Uterus (tissue), 4 donors: ENCODE measurements around the gene ADAM23. TPM values are rescaled to one million over a fixed set of nuclear protein-coding genes. Genes with fewer than 3 reads are reported as not detected.

ENCODE experiments used
- DNase-seq, 2 donors: peaks; one replicate each; pipeline ENCODE4 v3.0.0-alpha.2; 2019 to 2020
- H3K27ac ChIP-seq, 2 donors: fragments of 200-600 bp; sonication (generic); 1 replicate in 1 of 2; 2 replicates in 1 of 2; pipeline ENCODE4 v1.5.1; 2016 to 2018
- H3K27me3 ChIP-seq, 2 donors: fragments of 200-600 bp; sonication (generic); one replicate each; pipeline ENCODE4 v1.5.1; 2018 to 2019; ENCODE audit warnings: control low read depth in 1 of 2
- H3K36me3 ChIP-seq, 2 donors: fragments of 200-600 bp; sonication (generic); one replicate each; pipeline ENCODE4 v1.5.1; 2019; ENCODE audit warnings: control low read depth in 1 of 2
- H3K4me1 ChIP-seq, 2 donors: fragments of 200-600 bp; sonication (generic); one replicate each; pipeline ENCODE4 v1.5.1; 2018 to 2019; ENCODE audit warnings: control low read depth in 1 of 2
- H3K4me3 ChIP-seq, 2 donors: fragments of 200-600 bp; sonication (generic); 1 replicate in 1 of 2; 2 replicates in 1 of 2; pipeline ENCODE4 v1.5.1; 2018 to 2019; ENCODE audit warnings: mild to moderate bottlenecking in 1 of 2
- H3K9me3 ChIP-seq, 2 donors: fragments of 200-600 bp; sonication (generic); one replicate each; pipeline ENCODE4 v1.5.1; 2019; ENCODE audit warnings: control low read depth in 1 of 2
- POLR2A ChIP-seq, 2 donors: fragments of 450-650 bp; IDR thresholded peaks; one replicate each; pipeline ENCODE4 v1.6.1; 2016; ENCODE audit warnings: antibody characterized with exemption in 2 of 2, mild to moderate bottlenecking in 1 of 2, moderate library complexity in 1 of 2
- intact Hi-C: fragments of 100-400 bp; cut with DNase I; formaldehyde crosslinking; loops from one replicate; pipeline ENCODE4 v1.15.1; 2023; ENCODE audit warnings: low total_unique reads
- total RNA-seq, 4 donors: library from RNA; depleted of rRNA in 3 of 4; stranded (reverse); fragments of >200 nt in 3 of 4; gene quantifications; one replicate each; pipeline versions ENCODE4 v1.1.0 to v1.2.4, GENCODE V29; 2014 to 2023
- TF ChIP-seq, protein P1 (sequence below), 4 experiments: fragments of 200-600 bp in 2 of 4; fragments of 450-650 bp in 2 of 4; sonication (generic) in 2 of 4; IDR thresholded peaks; one replicate each; pipeline ENCODE4 v1.5.1; 2016 to 2019; ENCODE audit warnings: antibody characterized with exemption in 4 of 4, mild to moderate bottlenecking in 2 of 4, moderate library complexity in 1 of 4
- donor health status: DM: yes; HTN: yes; CAD: no.

The ADAM23 gene
- total RNA-seq, 4 donors from 2014 or later: 0.59 to 11.9 (median 2.4) TPM

DNA sequence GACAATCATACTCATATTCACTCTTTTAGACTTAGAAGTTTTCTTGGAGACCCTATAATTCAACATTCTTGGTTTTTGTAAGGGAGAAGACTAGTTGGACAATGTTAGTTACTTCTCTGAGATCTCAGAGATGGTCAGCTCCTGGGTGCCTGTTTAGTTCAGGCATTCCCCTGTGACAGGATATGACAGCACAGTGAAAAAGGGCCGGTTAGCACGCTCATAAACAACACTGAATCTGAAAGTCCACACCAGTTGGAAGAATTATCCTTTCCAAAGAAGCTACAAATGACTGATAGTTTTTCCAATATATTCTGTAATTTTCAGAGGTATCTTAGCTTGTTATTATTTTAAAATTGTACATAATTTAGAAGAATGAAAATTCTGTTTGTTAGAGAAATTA is 75.7 kb downstream of the ADAM23 start:
- no peak for DNase-seq
- Histone ChIP-seq H3K4me1 (no peaks in the 10 kb centered on the region), H3K4me3 (no peak overlapping the region), H3K27ac (no peak overlapping the region), H3K27me3 (no peaks in the 10 kb centered on the region), H3K9me3 (no peaks in the 10 kb centered on the region), H3K36me3 (no peaks in the 10 kb centered on the region)
- intact Hi-C loops: no loop called here
- TF ChIP-seq, protein P1, sequence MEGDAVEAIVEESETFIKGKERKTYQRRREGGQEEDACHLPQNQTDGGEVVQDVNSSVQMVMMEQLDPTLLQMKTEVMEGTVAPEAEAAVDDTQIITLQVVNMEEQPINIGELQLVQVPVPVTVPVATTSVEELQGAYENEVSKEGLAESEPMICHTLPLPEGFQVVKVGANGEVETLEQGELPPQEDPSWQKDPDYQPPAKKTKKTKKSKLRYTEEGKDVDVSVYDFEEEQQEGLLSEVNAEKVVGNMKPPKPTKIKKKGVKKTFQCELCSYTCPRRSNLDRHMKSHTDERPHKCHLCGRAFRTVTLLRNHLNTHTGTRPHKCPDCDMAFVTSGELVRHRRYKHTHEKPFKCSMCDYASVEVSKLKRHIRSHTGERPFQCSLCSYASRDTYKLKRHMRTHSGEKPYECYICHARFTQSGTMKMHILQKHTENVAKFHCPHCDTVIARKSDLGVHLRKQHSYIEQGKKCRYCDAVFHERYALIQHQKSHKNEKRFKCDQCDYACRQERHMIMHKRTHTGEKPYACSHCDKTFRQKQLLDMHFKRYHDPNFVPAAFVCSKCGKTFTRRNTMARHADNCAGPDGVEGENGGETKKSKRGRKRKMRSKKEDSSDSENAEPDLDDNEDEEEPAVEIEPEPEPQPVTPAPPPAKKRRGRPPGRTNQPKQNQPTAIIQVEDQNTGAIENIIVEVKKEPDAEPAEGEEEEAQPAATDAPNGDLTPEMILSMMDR (IDR thresholded peaks at IDR 0.05): no peak
- no peak for TF ChIP-seq POLR2A (IDR thresholded peaks at IDR 0.05)

GRCh38 chr2:206520450-206520849 is 77.1 kb downstream of the ADAM23 start:
- no peak overlapping the region for H3K27ac ChIP-seq
- no peak for TF ChIP-seq POLR2A (IDR thresholded peaks at IDR 0.05)
- TF ChIP-seq, protein P1 (IDR thresholded peaks at IDR 0.05): no peak
- H3K27me3 ChIP-seq: no peaks in the 10 kb centered on the region
- no peak for DNase-seq
- no peaks in the 10 kb centered on the region for H3K36me3 ChIP-seq
- intact Hi-C loops: no loop called here
- no peaks in the 10 kb centered on the region for H3K4me1 ChIP-seq
- no peak overlapping the region for H3K4me3 ChIP-seq
- H3K9me3 ChIP-seq: no peaks in the 10 kb centered on the region

DNA sequence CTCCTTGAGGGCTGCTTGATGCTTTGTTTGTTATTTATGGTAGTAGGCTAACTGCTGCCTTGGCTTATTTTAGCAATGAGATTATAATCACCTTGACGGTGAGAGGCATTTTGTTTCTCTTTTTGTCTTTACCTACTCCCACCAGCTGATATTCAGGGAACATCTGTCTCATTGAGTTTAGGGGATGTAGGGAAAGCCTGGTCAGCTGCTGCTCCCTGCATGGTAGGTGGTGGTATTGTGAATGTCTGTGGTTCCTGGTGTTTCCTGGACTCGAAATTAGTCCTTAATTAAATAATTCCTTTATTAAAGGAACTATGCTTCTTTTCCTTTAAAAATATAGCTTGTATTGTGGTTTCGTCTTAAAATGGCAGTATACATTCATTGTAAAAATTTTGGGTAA is 77.8 kb downstream of the ADAM23 start:
- intact Hi-C loops: no loop called here
- no peaks in the 10 kb centered on the region for H3K36me3 ChIP-seq
- no peak for TF ChIP-seq POLR2A (IDR thresholded peaks at IDR 0.05)
- TF ChIP-seq, protein P1 (IDR thresholded peaks at IDR 0.05): no peak
- no peaks in the 10 kb centered on the region for H3K27me3 ChIP-seq
- no peaks in the 10 kb centered on the region for H3K9me3 ChIP-seq
- no peak overlapping the region for H3K4me3 ChIP-seq
- H3K4me1 ChIP-seq: no peaks in the 10 kb centered on the region
- DNase-seq: no peak
- no peak overlapping the region for H3K27ac ChIP-seq

DNA sequence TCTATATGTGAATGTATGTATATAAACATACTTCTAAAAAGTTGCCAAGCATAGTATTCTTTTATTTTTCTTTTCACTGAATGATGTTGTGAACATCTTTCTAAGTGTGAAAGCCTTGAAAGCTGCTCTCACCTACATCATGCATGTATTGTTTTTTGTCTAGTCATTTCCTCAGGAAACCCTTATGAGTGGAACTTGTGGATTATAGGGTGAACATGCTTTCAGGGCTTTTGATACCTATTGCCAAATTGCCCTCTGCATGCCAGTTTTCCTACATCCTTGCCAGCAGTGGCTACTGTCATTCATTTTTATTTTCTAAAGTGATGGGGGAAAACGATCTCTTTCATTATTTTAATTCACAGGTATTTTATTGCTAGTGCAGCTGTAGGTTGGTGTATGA is 78.3 kb downstream of the ADAM23 start:
- Histone ChIP-seq H3K36me3 (no peaks in the 10 kb centered on the region), H3K27ac (no peak overlapping the region), H3K9me3 (no peaks in the 10 kb centered on the region), H3K27me3 (no peaks in the 10 kb centered on the region), H3K4me1 (no peaks in the 10 kb centered on the region), H3K4me3 (no peak overlapping the region)
- TF ChIP-seq, protein P1 (IDR thresholded peaks at IDR 0.05): no peak
- no peak for TF ChIP-seq POLR2A (IDR thresholded peaks at IDR 0.05)
- DNase-seq: no peak
- intact Hi-C loops: no loop called here

DNA sequence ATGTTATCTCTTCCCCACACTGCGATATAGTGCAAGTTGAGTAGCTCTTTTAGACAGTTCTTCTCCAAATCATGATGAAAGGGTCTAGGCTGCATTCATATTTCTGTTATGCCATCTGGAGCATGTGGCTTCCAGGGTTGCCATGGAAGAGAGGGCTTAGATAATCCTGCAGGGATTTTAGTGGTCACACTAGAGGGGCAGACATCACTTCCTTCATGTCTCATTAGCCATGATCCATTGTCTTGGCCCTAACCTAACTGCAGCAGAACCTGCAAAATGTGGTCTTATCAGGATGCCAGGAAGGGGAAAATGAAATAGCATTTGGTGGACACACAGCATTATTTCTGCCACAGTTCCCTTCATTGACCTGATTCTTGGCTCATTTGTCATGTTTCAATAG is 83.1 kb downstream of the ADAM23 start:
- no peaks in the 10 kb centered on the region for H3K4me1 ChIP-seq
- DNase-seq: no peak
- no peak for TF ChIP-seq POLR2A (IDR thresholded peaks at IDR 0.05)
- TF ChIP-seq, protein P1 (IDR thresholded peaks at IDR 0.05): no peak
- H3K4me3 ChIP-seq: no peak overlapping the region
- no peaks in the 10 kb centered on the region for H3K36me3 ChIP-seq
- H3K27ac ChIP-seq: no peak overlapping the region
- H3K9me3 ChIP-seq: no peaks in the 10 kb centered on the region
- H3K27me3 ChIP-seq: no peaks in the 10 kb centered on the region
- intact Hi-C loops: no loop called here
